Measurements from ENCODE around the gene ZNF439. TPM values are rescaled to one million over a fixed set of nuclear protein-coding genes. Genes with fewer than 3 reads are reported as not detected.
"Not testable (repeated sequence)": the region's sequence is repeated elsewhere in the genome, so short reads cannot be mapped to it uniquely, and the experiment has no call there.

ZNF439 gene
- total RNA-seq, 3 donors from 2014 or later, result 5.1 to 20.8 (median 13.8) TPM

- peak; percentile 96 to 97 for DNase-seq (ENCODE audit: low spot score in 2 of 2)
- H3K27ac ChIP-seq, result peak within 1 kb of the TSS; percentile 92 to 98
- H3K4me3 ChIP-seq, result peak within 1 kb of the TSS; percentile 66 to 91 (median 84)
- H3K36me3 ChIP-seq, result no peaks in the 10 kb centered on the region
- no peaks in the 10 kb centered on the region for H3K27me3 ChIP-seq
- H3K4me1 ChIP-seq, result no peaks in the 10 kb centered on the region
- TF ChIP-seq CTCF (IDR thresholded peaks at IDR 0.05), result no peak
- TF ChIP-seq POLR2AphosphoS5 (IDR thresholded peaks at IDR 0.05), result peak; percentile 74 to 93 (median 85)
- TF ChIP-seq POLR2A (IDR thresholded peaks at IDR 0.05), result peak; percentile 85
- intact Hi-C loops (cut with DNase I; ENCODE audit: low total_unique reads), result no loop called here
- no peaks in the 10 kb centered on the region for H3K9me3 ChIP-seq
Measured at GRCh38 chr19:11814029-11814699, 34.4 kb upstream of the ZNF439 start, which contains the start of gene ZNF440. Gene ZNF440, plus strand, starts transcription at chr19:11814273. Its CDS starts 175 bp downstream, at chr19:11814448.

- no peaks in the 10 kb centered on the region for H3K36me3 ChIP-seq
- peak overlapping the region; percentile 66 to 91 (median 84) for H3K4me3 ChIP-seq
- H3K27me3 ChIP-seq, result no peaks in the 10 kb centered on the region
- intact Hi-C loops (cut with DNase I; ENCODE audit: low total_unique reads), result no loop called here
- H3K9me3 ChIP-seq, result no peaks in the 10 kb centered on the region
- TF ChIP-seq CTCF (IDR thresholded peaks at IDR 0.05) (no peak), POLR2AphosphoS5 (IDR thresholded peaks at IDR 0.05) (no peak), POLR2A (IDR thresholded peaks at IDR 0.05) (no peak)
- no peaks in the 10 kb centered on the region for H3K4me1 ChIP-seq
- H3K27ac ChIP-seq, result peak overlapping the region; percentile 92 to 98
- DNase-seq (ENCODE audit: low spot score in 2 of 2), result no peak
Measured at GRCh38 chr19:11814700-11815035, 33.9 kb upstream of the ZNF439 start.

- intact Hi-C loops (cut with DNase I; ENCODE audit: low total_unique reads), result no loop called here
- H3K4me3 ChIP-seq, result no peak overlapping the region
- H3K27me3 ChIP-seq, result no peaks in the 10 kb centered on the region
- no peaks in the 10 kb centered on the region for H3K36me3 ChIP-seq
- H3K9me3 ChIP-seq, result peaks cover 7 to 31% of the 10 kb centered on the region in 2 donors
- no peak overlapping the region for H3K27ac ChIP-seq
- no peak for DNase-seq (ENCODE audit: low spot score in 2 of 2)
- no peaks in the 10 kb centered on the region for H3K4me1 ChIP-seq
- TF ChIP-seq POLR2AphosphoS5 (IDR thresholded peaks at IDR 0.05), result no peak
- no peak for TF ChIP-seq CTCF (IDR thresholded peaks at IDR 0.05)
- TF ChIP-seq POLR2A (IDR thresholded peaks at IDR 0.05), result no peak
Measured at GRCh38 chr19:11821474-11822109, 26.9 kb upstream of the ZNF439 start.

DNA sequence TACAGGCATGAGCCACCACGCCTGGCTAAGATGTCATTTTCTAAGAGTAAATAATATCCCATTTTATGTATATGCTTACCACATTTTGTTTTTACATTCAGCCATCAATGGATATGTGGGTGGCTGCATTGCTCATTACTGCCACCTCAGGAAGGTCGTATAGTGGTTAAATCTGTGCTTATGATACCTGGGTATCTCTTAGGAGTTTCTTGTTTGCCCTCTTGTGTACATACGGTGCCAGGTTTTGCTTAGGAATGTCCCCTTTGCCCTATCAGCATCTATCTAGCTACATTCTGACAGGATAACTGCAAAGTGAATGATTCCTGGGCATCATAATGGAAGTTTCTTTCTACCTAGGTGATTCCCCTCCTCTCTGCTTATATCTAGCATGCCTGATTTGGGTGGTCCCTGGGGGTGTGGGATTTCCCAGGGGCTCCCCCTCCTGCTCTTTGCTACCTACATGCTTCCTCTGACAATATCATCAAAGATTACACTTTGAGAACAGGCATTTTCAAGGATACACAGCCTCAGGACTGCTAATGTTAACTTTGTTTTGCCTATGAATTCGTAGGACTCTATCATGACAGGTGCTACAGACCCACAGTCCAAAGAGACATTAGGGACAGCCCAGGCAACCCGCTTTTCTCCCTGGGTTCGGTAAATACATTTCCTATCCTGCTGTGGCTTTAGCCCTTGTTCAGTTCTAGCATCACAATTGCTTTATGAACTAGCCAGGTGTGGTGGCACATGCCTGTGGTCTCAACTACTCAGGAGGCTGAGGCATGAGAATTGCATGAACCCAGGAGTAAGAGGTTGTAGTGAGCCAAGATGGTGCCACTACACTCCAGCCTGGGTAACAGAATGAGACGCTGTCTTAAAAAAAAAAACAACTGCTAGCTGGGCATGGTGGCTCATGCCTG is 19.3 kb upstream of the ZNF439 start:
- H3K36me3 ChIP-seq; H3K27ac ChIP-seq; H3K4me1 ChIP-seq; H3K27me3 ChIP-seq; intact Hi-C loops (cut with DNase I; ENCODE audit: low total_unique reads); DNase-seq (ENCODE audit: low spot score in 2 of 2); H3K4me3 ChIP-seq: not testable (repeated sequence)
- H3K9me3 ChIP-seq, result peaks cover 50 to 64% of the 10 kb centered on the region in 2 donors

GRCh38 chr19:11832253-11832912 is 16.1 kb upstream of the ZNF439 start:
- no peaks in the 10 kb centered on the region for H3K4me1 ChIP-seq
- TF ChIP-seq CTCF (IDR thresholded peaks at IDR 0.05) (no peak), POLR2AphosphoS5 (IDR thresholded peaks at IDR 0.05) (no peak), POLR2A (IDR thresholded peaks at IDR 0.05) (no peak)
- intact Hi-C loops (cut with DNase I; ENCODE audit: low total_unique reads), result no loop called here
- no peaks in the 10 kb centered on the region for H3K36me3 ChIP-seq
- H3K27me3 ChIP-seq, result no peaks in the 10 kb centered on the region
- no peak for DNase-seq (ENCODE audit: low spot score in 2 of 2)
- peaks cover 50 to 72% of the 10 kb centered on the region in 2 donors for H3K9me3 ChIP-seq
- no peak overlapping the region for H3K4me3 ChIP-seq
- no peak overlapping the region for H3K27ac ChIP-seq

Data from breast epithelium (tissue), 4 donors.